Body of pancreas (tissue), 4 donors: ENCODE data around the gene ABHD3. TPM values are rescaled to one million over a fixed set of nuclear protein-coding genes. Genes with fewer than 3 reads are reported as not detected.

Experiments used
- ATAC-seq: fragments of 150-250 bp; one replicate; pipeline ENCODE4 v1.9.1; 2016
- DNase-seq, 4 donors: peaks; one replicate each; pipeline ENCODE4 v3.0.0-alpha.2; 2019
- H3K27ac ChIP-seq, 4 donors: fragments of 200-600 bp; sonication (generic); 1 replicate in 3 of 4; 2 replicates in 1 of 4; pipeline versions ENCODE4 v1.5.1 to v1.6.1; 2016 to 2019; ENCODE audit warnings: mild to moderate bottlenecking in 1 of 4, mixed read lengths in 1 of 4, moderate library complexity in 1 of 4
- H3K27me3 ChIP-seq, 2 donors: fragments of 200-600 bp; sonication (generic); one replicate each; pipeline ENCODE4 v1.6.0; 2016; ENCODE audit warnings: mild to moderate bottlenecking in 1 of 2
- H3K36me3 ChIP-seq, 2 donors: fragments of 200-600 bp; sonication (generic); replicated peaks in 1 of 2; 2 replicates each; pipeline ENCODE4 v1.5.1; 2016; ENCODE audit warnings: low read depth in 2 of 2; ENCODE audit not compliant: insufficient read depth in 1 of 2
- H3K4me1 ChIP-seq: fragments of 200-600 bp; sonication (generic); one replicate; pipeline ENCODE4 v1.6.0; 2016
- H3K4me3 ChIP-seq, 2 donors: fragments of 200-600 bp; sonication (generic); 1 replicate in 1 of 2; 2 replicates in 1 of 2; pipeline ENCODE4 v1.5.1; 2016 to 2019
- H3K9me3 ChIP-seq, 3 donors: fragments of 200-600 bp; sonication (generic); 1 replicate in 2 of 3; 2 replicates in 1 of 3; pipeline ENCODE4 v1.5.1; 2016
- CTCF ChIP-seq, 7 experiments: fragments of 450-650 bp in 4 of 7; fragments of 200-600 bp in 3 of 7; sonication (generic) in 3 of 7; IDR thresholded peaks; one replicate each; pipeline ENCODE4 v1.5.1; 2016 to 2019; ENCODE audit warnings: antibody characterized with exemption in 7 of 7
- POLR2A ChIP-seq, 3 donors: fragments of 450-650 bp; IDR thresholded peaks; one replicate each; pipeline ENCODE4 v1.6.1; 2016; ENCODE audit warnings: antibody characterized with exemption in 3 of 3, mild to moderate bottlenecking in 2 of 3
- WGBS, 2 donors: methylation state at CpG; one replicate each; pipeline ENCODE4 v1.1.5; 2017; 5-methylcytosine and 5-hydroxymethylcytosine counted together
- intact Hi-C: fragments of 100-400 bp; cut with DNase I; formaldehyde crosslinking; loops from one replicate; pipeline ENCODE4 v1.15.1; 2023
- total RNA-seq, 2 donors: library from RNA; depleted of rRNA; stranded (reverse); fragments of >200 nt; gene quantifications; one replicate each; pipeline ENCODE4 v1.1.0, GENCODE V29; 2016

Gene ABHD3
- total RNA-seq, 2 donors from 2014 or later, result 1.6 to 19.2 TPM

- 90 to 92% methylated on average over 8 to 9 of the region's 9 CpGs for WGBS, 2 donors
- no peaks in the 10 kb centered on the region for H3K36me3 ChIP-seq
- H3K27me3 ChIP-seq, result no peaks in the 10 kb centered on the region
- no peak overlapping the region for H3K27ac ChIP-seq
- no peak overlapping the region for H3K4me3 ChIP-seq
- no peak for ATAC-seq
- TF ChIP-seq CTCF (IDR thresholded peaks at IDR 0.05), result no peak
- no peaks in the 10 kb centered on the region for H3K9me3 ChIP-seq
- peaks cover 6% of the 10 kb centered on the region for H3K4me1 ChIP-seq
- no peak for DNase-seq
- intact Hi-C loops, result no loop called here
These were observed 34.8 kb downstream of the ABHD3 start for GRCh38 chr18:21669736-21670285.

- no peak overlapping the region for H3K4me3 ChIP-seq
- no peak for ATAC-seq
- intact Hi-C loops, result no loop called here
- TF ChIP-seq CTCF (IDR thresholded peaks at IDR 0.05), result no peak
- no peak for TF ChIP-seq POLR2A (IDR thresholded peaks at IDR 0.05)
- no peaks in the 10 kb centered on the region for H3K27me3 ChIP-seq
- H3K4me1 ChIP-seq, result peaks cover 3% of the 10 kb centered on the region
- H3K9me3 ChIP-seq, result no peaks in the 10 kb centered on the region
- H3K27ac ChIP-seq, result no peak overlapping the region
- DNase-seq, result no peak
- WGBS, 2 donors, result 22 to 38% methylated on average over 2 of the region's 2 CpGs
- H3K36me3 ChIP-seq, result no peaks in the 10 kb centered on the region
These were observed 40.5 kb downstream of the ABHD3 start for GRCh38 chr18:21664069-21664468.

GRCh38 chr18:21663578-21663977 is 41.0 kb downstream of the ABHD3 start:
- Histone ChIP-seq H3K27me3 (no peaks in the 10 kb centered on the region), H3K4me1 (peaks cover 3% of the 10 kb centered on the region), H3K36me3 (no peaks in the 10 kb centered on the region), H3K4me3 (no peak overlapping the region), H3K27ac (no peak overlapping the region), H3K9me3 (no peaks in the 10 kb centered on the region)
- intact Hi-C loops, result no loop called here
- 93 to 96% methylated on average over 7 of the region's 7 CpGs for WGBS, 2 donors
- TF ChIP-seq POLR2A (IDR thresholded peaks at IDR 0.05) (no peak), CTCF (IDR thresholded peaks at IDR 0.05) (no peak)
- ATAC-seq (no peak), DNase-seq (no peak)

GRCh38 chr18:21662581-21662980 is 42.0 kb downstream of the ABHD3 start:
- DNase-seq (no peak), ATAC-seq (no peak)
- intact Hi-C loops, result no loop called here
- TF ChIP-seq CTCF (IDR thresholded peaks at IDR 0.05), result no peak
- no peak for TF ChIP-seq POLR2A (IDR thresholded peaks at IDR 0.05)
- H3K4me3 ChIP-seq, result no peak overlapping the region
- WGBS, 2 donors, result 97% methylated on average over 9 of the region's 9 CpGs
- H3K36me3 ChIP-seq, result no peaks in the 10 kb centered on the region
- no peaks in the 10 kb centered on the region for H3K9me3 ChIP-seq
- H3K4me1 ChIP-seq, result peaks cover 3% of the 10 kb centered on the region
- H3K27me3 ChIP-seq, result no peaks in the 10 kb centered on the region
- no peak overlapping the region for H3K27ac ChIP-seq

- Histone ChIP-seq H3K4me1 (peaks cover 3% of the 10 kb centered on the region), H3K4me3 (no peak overlapping the region), H3K27me3 (no peaks in the 10 kb centered on the region), H3K27ac (no peak overlapping the region), H3K9me3 (no peaks in the 10 kb centered on the region), H3K36me3 (no peaks in the 10 kb centered on the region)
- DNase-seq (no peak), ATAC-seq (no peak)
- TF ChIP-seq POLR2A (IDR thresholded peaks at IDR 0.05) (no peak), CTCF (IDR thresholded peaks at IDR 0.05) (no peak)
- WGBS, 2 donors, result 89 to 97% methylated on average over 2 of the region's 2 CpGs
- intact Hi-C loops, result no loop called here
These were observed 44.5 kb downstream of the ABHD3 start for GRCh38 chr18:21660078-21660477.
